Measurements from ENCODE around the gene ADD1.

DNA sequence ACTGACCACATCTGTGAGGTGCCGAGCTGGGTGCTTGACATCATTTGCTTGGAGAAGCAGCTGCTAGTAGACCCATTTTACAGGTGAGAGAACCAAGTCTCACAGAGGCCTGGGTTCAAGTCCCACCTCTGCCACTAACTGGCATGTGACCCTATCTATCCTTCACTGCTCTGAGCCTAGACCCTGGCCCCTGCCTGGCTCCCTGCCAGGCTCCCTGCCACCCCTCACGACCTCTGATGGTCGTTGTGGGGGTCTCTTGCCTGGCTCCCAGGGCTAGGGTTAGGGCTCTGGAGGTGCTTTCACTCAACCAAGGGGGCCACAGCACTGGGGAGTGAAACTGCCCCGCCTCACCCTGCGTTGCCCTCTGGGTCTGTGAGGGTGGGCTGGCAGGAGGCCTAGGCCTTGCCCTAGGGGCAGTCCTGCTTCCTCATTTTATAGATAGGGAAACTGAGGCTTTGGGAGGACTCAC is 7.2 kb upstream of the ADD1 start:
- TF ChIP-seq POLR2A (IDR thresholded peaks at IDR 0.05) = no peak
- TF ChIP-seq, protein P1, sequence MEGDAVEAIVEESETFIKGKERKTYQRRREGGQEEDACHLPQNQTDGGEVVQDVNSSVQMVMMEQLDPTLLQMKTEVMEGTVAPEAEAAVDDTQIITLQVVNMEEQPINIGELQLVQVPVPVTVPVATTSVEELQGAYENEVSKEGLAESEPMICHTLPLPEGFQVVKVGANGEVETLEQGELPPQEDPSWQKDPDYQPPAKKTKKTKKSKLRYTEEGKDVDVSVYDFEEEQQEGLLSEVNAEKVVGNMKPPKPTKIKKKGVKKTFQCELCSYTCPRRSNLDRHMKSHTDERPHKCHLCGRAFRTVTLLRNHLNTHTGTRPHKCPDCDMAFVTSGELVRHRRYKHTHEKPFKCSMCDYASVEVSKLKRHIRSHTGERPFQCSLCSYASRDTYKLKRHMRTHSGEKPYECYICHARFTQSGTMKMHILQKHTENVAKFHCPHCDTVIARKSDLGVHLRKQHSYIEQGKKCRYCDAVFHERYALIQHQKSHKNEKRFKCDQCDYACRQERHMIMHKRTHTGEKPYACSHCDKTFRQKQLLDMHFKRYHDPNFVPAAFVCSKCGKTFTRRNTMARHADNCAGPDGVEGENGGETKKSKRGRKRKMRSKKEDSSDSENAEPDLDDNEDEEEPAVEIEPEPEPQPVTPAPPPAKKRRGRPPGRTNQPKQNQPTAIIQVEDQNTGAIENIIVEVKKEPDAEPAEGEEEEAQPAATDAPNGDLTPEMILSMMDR (IDR thresholded peaks at IDR 0.05) = no peak

All from tibial nerve (tissue), 3 donors.